ENCODE measurements around the gene TARBP2.

The TARBP2 gene

GRCh38 chr12:53505555-53506449 is 4.7 kb downstream of the TARBP2 start:
- Mint-ChIP-seq H3K27me3 (no peaks in the 10 kb centered on the region), H3K36me3 (ENCODE audit: low read depth) (peaks cover 77% of the 10 kb centered on the region), H3K27ac (peak overlapping the region; percentile 69), H3K4me3 (no peak overlapping the region), H3K4me1 (ENCODE audit: low read depth) (peaks cover 41% of the 10 kb centered on the region), H3K9me3 (no peaks in the 10 kb centered on the region)
- intact Hi-C loops (cut with micrococcal nuclease): loop anchor here (5.0 kb wide), 1 partner anchor 39 kb away; no protein-coding TSS in a partner anchor

- Mint-ChIP-seq H3K4me3 (no peak overlapping the region), H3K27ac (no peak overlapping the region), H3K27me3 (no peaks in the 10 kb centered on the region), H3K36me3 (ENCODE audit: low read depth) (peaks cover 78% of the 10 kb centered on the region), H3K4me1 (ENCODE audit: low read depth) (peaks cover 41% of the 10 kb centered on the region), H3K9me3 (no peaks in the 10 kb centered on the region)
- intact Hi-C loops (cut with micrococcal nuclease): loop anchor here (5.0 kb wide), 1 partner anchor 39 kb away; no protein-coding TSS in a partner anchor
These were observed 5.3 kb downstream of the TARBP2 start for GRCh38 chr12:53506450-53506785.

- H3K36me3 Mint-ChIP-seq (ENCODE audit: low read depth): peaks cover 83% of the 10 kb centered on the region
- H3K27ac Mint-ChIP-seq: no peak within 1 kb of the TSS
- H3K4me3 Mint-ChIP-seq: no peak within 1 kb of the TSS
- peaks cover 36% of the 10 kb centered on the region for H3K4me1 Mint-ChIP-seq (ENCODE audit: low read depth)
- no peaks in the 10 kb centered on the region for H3K27me3 Mint-ChIP-seq
- intact Hi-C loops (cut with micrococcal nuclease): loop anchor here (5.0 kb wide), 1 partner anchor 40 kb away; no protein-coding TSS in a partner anchor
- no peaks in the 10 kb centered on the region for H3K9me3 Mint-ChIP-seq
These were observed 6.0 kb downstream of the TARBP2 start, which contains the start of gene NPFF for GRCh38 chr12:53506881-53507602. Gene NPFF, minus strand, starts transcription at chr12:53507484. Its CDS starts 10 bp downstream, at chr12:53507474.

- intact Hi-C loops (cut with micrococcal nuclease): loop anchor here (5.0 kb wide), 1 partner anchor 40 kb away; no protein-coding TSS in a partner anchor
- H3K27ac Mint-ChIP-seq: no peak overlapping the region
These were observed 6.5 kb downstream of the TARBP2 start for GRCh38 chr12:53507603-53507885.

GRCh38 chr12:53508534-53509170 is 7.6 kb downstream of the TARBP2 start:
- no peaks in the 10 kb centered on the region for H3K27me3 Mint-ChIP-seq
- no peaks in the 10 kb centered on the region for H3K9me3 Mint-ChIP-seq
- H3K27ac Mint-ChIP-seq: peak overlapping the region; percentile 29
- H3K36me3 Mint-ChIP-seq (ENCODE audit: low read depth): peaks cover 88% of the 10 kb centered on the region
- intact Hi-C loops (cut with micrococcal nuclease): loop anchor here (1.0 to 5.0 kb wide), 2 partner anchors 41 to 156 kb away; no protein-coding TSS in a partner anchor
- peaks cover 21% of the 10 kb centered on the region for H3K4me1 Mint-ChIP-seq (ENCODE audit: low read depth)
- H3K4me3 Mint-ChIP-seq: no peak overlapping the region

More at GRCh38 chr12:53507603-53507885, 6.5 kb downstream of the TARBP2 start:
- peaks cover 86% of the 10 kb centered on the region for H3K36me3 Mint-ChIP-seq (ENCODE audit: low read depth)
- H3K4me1 Mint-ChIP-seq (ENCODE audit: low read depth): peaks cover 32% of the 10 kb centered on the region
- no peak overlapping the region for H3K4me3 Mint-ChIP-seq
- no peaks in the 10 kb centered on the region for H3K9me3 Mint-ChIP-seq
- H3K27me3 Mint-ChIP-seq: no peaks in the 10 kb centered on the region

- peaks cover 88% of the 10 kb centered on the region for H3K36me3 Mint-ChIP-seq (ENCODE audit: low read depth)
- no peak overlapping the region for H3K4me3 Mint-ChIP-seq
- no peak overlapping the region for H3K27ac Mint-ChIP-seq
- intact Hi-C loops (cut with micrococcal nuclease): no loop called here
- no peaks in the 10 kb centered on the region for H3K27me3 Mint-ChIP-seq
- no peaks in the 10 kb centered on the region for H3K9me3 Mint-ChIP-seq
- peaks cover 12% of the 10 kb centered on the region for H3K4me1 Mint-ChIP-seq (ENCODE audit: low read depth)
These were observed 9.2 kb downstream of the TARBP2 start for GRCh38 chr12:53510181-53510812.

GRCh38 chr12:53513712-53514410 is 12.8 kb downstream of the TARBP2 start:
- intact Hi-C loops (cut with micrococcal nuclease): no loop called here
- H3K36me3 Mint-ChIP-seq (ENCODE audit: low read depth): peaks cover 90% of the 10 kb centered on the region
- peaks cover 28% of the 10 kb centered on the region for H3K4me1 Mint-ChIP-seq (ENCODE audit: low read depth)
- no peak overlapping the region for H3K4me3 Mint-ChIP-seq
- H3K27me3 Mint-ChIP-seq: no peaks in the 10 kb centered on the region
- H3K27ac Mint-ChIP-seq: no peak overlapping the region
- no peaks in the 10 kb centered on the region for H3K9me3 Mint-ChIP-seq

- intact Hi-C loops (cut with micrococcal nuclease): no loop called here
- Mint-ChIP-seq H3K36me3 (ENCODE audit: low read depth) (peaks cover 91% of the 10 kb centered on the region), H3K27ac (no peak overlapping the region)
These were observed 13.7 kb downstream of the TARBP2 start for GRCh38 chr12:53514628-53515290.

GRCh38 chr12:53515291-53515680 is 14.2 kb downstream of the TARBP2 start:
- no peak overlapping the region for H3K4me3 Mint-ChIP-seq
- peaks cover 91% of the 10 kb centered on the region for H3K36me3 Mint-ChIP-seq (ENCODE audit: low read depth)
- H3K4me1 Mint-ChIP-seq (ENCODE audit: low read depth): peaks cover 32% of the 10 kb centered on the region
- no peaks in the 10 kb centered on the region for H3K9me3 Mint-ChIP-seq
- H3K27me3 Mint-ChIP-seq: no peaks in the 10 kb centered on the region
- intact Hi-C loops (cut with micrococcal nuclease): no loop called here
- H3K27ac Mint-ChIP-seq: no peak overlapping the region

More at GRCh38 chr12:53514628-53515290, 13.7 kb downstream of the TARBP2 start:
- H3K4me1 Mint-ChIP-seq (ENCODE audit: low read depth): peaks cover 28% of the 10 kb centered on the region
- H3K9me3 Mint-ChIP-seq: no peaks in the 10 kb centered on the region
- no peaks in the 10 kb centered on the region for H3K27me3 Mint-ChIP-seq
- H3K4me3 Mint-ChIP-seq: no peak overlapping the region

GRCh38 chr12:53516758-53517455 is 15.8 kb downstream of the TARBP2 start:
- H3K27me3 Mint-ChIP-seq: no peaks in the 10 kb centered on the region
- no peak overlapping the region for H3K4me3 Mint-ChIP-seq
- H3K9me3 Mint-ChIP-seq: no peaks in the 10 kb centered on the region
- peaks cover 90% of the 10 kb centered on the region for H3K36me3 Mint-ChIP-seq (ENCODE audit: low read depth)
- intact Hi-C loops (cut with micrococcal nuclease): no loop called here
- no peak overlapping the region for H3K27ac Mint-ChIP-seq
- H3K4me1 Mint-ChIP-seq (ENCODE audit: low read depth): peaks cover 32% of the 10 kb centered on the region

- Mint-ChIP-seq H3K9me3 (no peaks in the 10 kb centered on the region), H3K4me1 (ENCODE audit: low read depth) (peaks cover 32% of the 10 kb centered on the region), H3K27ac (no peak overlapping the region), H3K36me3 (ENCODE audit: low read depth) (peaks cover 90% of the 10 kb centered on the region), H3K4me3 (no peak overlapping the region), H3K27me3 (no peaks in the 10 kb centered on the region)
- intact Hi-C loops (cut with micrococcal nuclease): no loop called here
These were observed 17.3 kb downstream of the TARBP2 start for GRCh38 chr12:53518381-53518780.

- H3K27ac Mint-ChIP-seq: no peak overlapping the region
- H3K4me1 Mint-ChIP-seq (ENCODE audit: low read depth): peaks cover 5% of the 10 kb centered on the region
- H3K27me3 Mint-ChIP-seq: no peaks in the 10 kb centered on the region
- no peak overlapping the region for H3K4me3 Mint-ChIP-seq
- intact Hi-C loops (cut with micrococcal nuclease): no loop called here
- H3K36me3 Mint-ChIP-seq (ENCODE audit: low read depth): peaks cover 96% of the 10 kb centered on the region
- H3K9me3 Mint-ChIP-seq: no peaks in the 10 kb centered on the region
These were observed 22.0 kb downstream of the TARBP2 start for GRCh38 chr12:53523131-53523530.
